Mesothelial cell of epicardium (in vitro differentiated cells): ENCODE measurements around the gene MAPK8IP3. TPM values are rescaled to one million over a fixed set of nuclear protein-coding genes. Genes with fewer than 3 reads are reported as not detected.

Experiments
- DNase-seq, 2 experiments: peaks; one replicate each; pipeline ENCODE4 v3.0.0; 2021; ENCODE audit warnings: low spot score in 2 of 2; ENCODE audit not compliant: unreplicated experiment in 2 of 2
- H3K27ac Mint-ChIP-seq: 2 replicates; pipeline ENCODE4 v1.8.0; 2021; ENCODE audit warnings: mixed read lengths
- H3K27me3 Mint-ChIP-seq: 2 replicates; pipeline ENCODE4 v1.8.0; 2021; ENCODE audit warnings: low read depth, mixed read lengths
- H3K36me3 Mint-ChIP-seq: 2 replicates; pipeline ENCODE4 v1.8.0; 2021; ENCODE audit warnings: mixed read lengths
- H3K4me1 Mint-ChIP-seq: 2 replicates; pipeline ENCODE4 v1.8.0; 2021; ENCODE audit warnings: mixed read lengths
- H3K4me3 Mint-ChIP-seq: 2 replicates; pipeline ENCODE4 v1.8.0; 2021; ENCODE audit warnings: mild to moderate bottlenecking, moderate library complexity, mixed read lengths
- H3K9me3 Mint-ChIP-seq: 2 replicates; pipeline ENCODE4 v1.8.0; 2021; ENCODE audit warnings: mixed read lengths
- CTCF ChIP-seq: fragments of 200-600 bp; sonication (generic); IDR thresholded peaks from one replicate; pipeline ENCODE4 v1.5.0; 2021; ENCODE audit warnings: antibody characterized with exemption; ENCODE audit not compliant: unreplicated experiment
- total RNA-seq: library from RNA; stranded (reverse); gene quantifications from 3 replicates; pipeline ENCODE4 v1.2.1, GENCODE V29; 2021

The MAPK8IP3 gene
- total RNA-seq, 1 donor from 2014 or later: 182 TPM

- Mint-ChIP-seq H3K9me3 (no peaks in the 10 kb centered on the region), H3K27ac (peak overlapping the region; percentile 86), H3K27me3 (no peaks in the 10 kb centered on the region), H3K4me3 (peak overlapping the region; percentile 84), H3K36me3 (peaks cover 13% of the 10 kb centered on the region), H3K4me1 (peaks cover 19% of the 10 kb centered on the region)
- DNase-seq: peak in 1 of 2 experiments; percentile 44
- TF ChIP-seq CTCF: no peak
Measured at GRCh38 chr16:1678500-1679098, 27.4 kb upstream of the MAPK8IP3 start.

GRCh38 chr16:1680361-1680760 is 25.6 kb upstream of the MAPK8IP3 start:
- Mint-ChIP-seq H3K4me1 (peaks cover 19% of the 10 kb centered on the region), H3K27me3 (no peaks in the 10 kb centered on the region), H3K4me3 (peak overlapping the region; percentile 84), H3K36me3 (peaks cover 9% of the 10 kb centered on the region), H3K9me3 (no peaks in the 10 kb centered on the region), H3K27ac (peak overlapping the region; percentile 43)
- no peak for TF ChIP-seq CTCF
- DNase-seq: no peak

- DNase-seq: no peak
- Mint-ChIP-seq H3K4me1 (peaks cover 19% of the 10 kb centered on the region), H3K27me3 (no peaks in the 10 kb centered on the region), H3K9me3 (no peaks in the 10 kb centered on the region), H3K36me3 (peaks cover 10% of the 10 kb centered on the region), H3K4me3 (no peak overlapping the region), H3K27ac (peak overlapping the region; percentile 47)
- TF ChIP-seq CTCF: no peak
Measured at GRCh38 chr16:1681032-1681431, 25.0 kb upstream of the MAPK8IP3 start.

GRCh38 chr16:1687427-1688316 is 18.3 kb upstream of the MAPK8IP3 start:
- no peaks in the 10 kb centered on the region for H3K27me3 Mint-ChIP-seq
- H3K27ac Mint-ChIP-seq: no peak overlapping the region
- no peak for TF ChIP-seq CTCF

GRCh38 chr16:1688807-1689560 is 17.0 kb upstream of the MAPK8IP3 start:
- peaks cover under 1% of the 10 kb centered on the region for H3K9me3 Mint-ChIP-seq
- H3K27me3 Mint-ChIP-seq: no peaks in the 10 kb centered on the region
- TF ChIP-seq CTCF: no peak
- peak overlapping the region; percentile 93 for H3K27ac Mint-ChIP-seq
- peaks cover 51% of the 10 kb centered on the region for H3K36me3 Mint-ChIP-seq
- peaks cover 10% of the 10 kb centered on the region for H3K4me1 Mint-ChIP-seq
- no peak overlapping the region for H3K4me3 Mint-ChIP-seq
- DNase-seq: no peak

More at GRCh38 chr16:1687427-1688316, 18.3 kb upstream of the MAPK8IP3 start:
- peaks cover 45% of the 10 kb centered on the region for H3K36me3 Mint-ChIP-seq
- no peaks in the 10 kb centered on the region for H3K9me3 Mint-ChIP-seq
- no peak overlapping the region for H3K4me3 Mint-ChIP-seq
- peaks cover 10% of the 10 kb centered on the region for H3K4me1 Mint-ChIP-seq
- no peak for DNase-seq
